Activated CD4-positive, CD25-positive, alpha-beta regulatory T cell (primary cell): ENCODE data around the gene UBE2F.
"Not testable (repeated sequence)": the region's sequence is repeated elsewhere in the genome, so short reads cannot be mapped to it uniquely, and the experiment has no call there.

Source experiments
- DNase-seq, 4 experiments: peaks; one replicate each; lab custom pipeline; 2025; lab: John Stamatoyannopoulos, UW

Gene UBE2F

GRCh38 chr2:237944302-237944701 lies 22.5 kb upstream of the UBE2F start:
- no peak for DNase-seq

GRCh38 chr2:237946423-237946822 lies 20.4 kb upstream of the UBE2F start:
- no peak for DNase-seq

GRCh38 chr2:237951354-237951753 lies 15.5 kb upstream of the UBE2F start:
- not testable (repeated sequence) for DNase-seq

- no peak for DNase-seq
Measured at GRCh38 chr2:237951878-237952277, 14.9 kb upstream of the UBE2F start.

GRCh38 chr2:237952851-237953250 lies 14.0 kb upstream of the UBE2F start:
- DNase-seq, result no peak

GRCh38 chr2:237955640-237956401 lies 11.0 kb upstream of the UBE2F start:
- no peak for DNase-seq

GRCh38 chr2:237956402-237956736 lies 10.4 kb upstream of the UBE2F start:
- DNase-seq, result no peak

GRCh38 chr2:237961637-237962036 lies 5.2 kb upstream of the UBE2F start:
- DNase-seq, result no peak

GRCh38 chr2:237962432-237963084 lies 4.3 kb upstream of the UBE2F start:
- no peak for DNase-seq

GRCh38 chr2:237963490-237963991 lies 3.3 kb upstream of the UBE2F start:
- not testable (repeated sequence) for DNase-seq

- DNase-seq, result no peak
Measured at GRCh38 chr2:237964194-237964577, 2.6 kb upstream of the UBE2F start.

- no peak for DNase-seq
Measured at GRCh38 chr2:237964578-237965404, 2.0 kb upstream of the UBE2F start.

- not testable (repeated sequence) for DNase-seq
Measured at GRCh38 chr2:237965844-237966243, 970 bp upstream of the UBE2F start.

GRCh38 chr2:237966250-237966564 lies 607 bp upstream of the UBE2F start:
- DNase-seq, result no peak

GRCh38 chr2:237967463-237967951 lies 693 bp downstream of the UBE2F start:
- no peak for DNase-seq

GRCh38 chr2:237968048-237968862 lies 1.4 kb downstream of the UBE2F start:
- no peak for DNase-seq

- DNase-seq, result no peak
Measured at GRCh38 chr2:237971661-237972060, 4.8 kb downstream of the UBE2F start.

GRCh38 chr2:237972211-237972610 lies 5.4 kb downstream of the UBE2F start:
- DNase-seq, result no peak

GRCh38 chr2:237972936-237973335 lies 6.1 kb downstream of the UBE2F start:
- DNase-seq, result no peak

GRCh38 chr2:237977380-237977779 lies 10.6 kb downstream of the UBE2F start:
- no peak for DNase-seq

- no peak for DNase-seq
Measured at GRCh38 chr2:237978058-237978712, 11.4 kb downstream of the UBE2F start.
